Neural cell (in vitro differentiated cells): ENCODE measurements around the gene BCAT1. TPM values are rescaled to one million over a fixed set of nuclear protein-coding genes. Genes with fewer than 3 reads are reported as not detected.

Experiments
- H2AFZ ChIP-seq: fragments of 200-600, 300-800 bp; sonication (generic), shearing (Covaris generic); 2 replicates; pipeline ENCODE4 v1.6.0; 2014; ENCODE audit warnings: low read depth, mild to moderate bottlenecking, antibody characterized with exemption, low read length, moderate library complexity
- H3F3A ChIP-seq: fragments of 200-600 bp; shearing (Covaris generic); 2 replicates; pipeline ENCODE4 v1.6.1; 2016; ENCODE audit warnings: mild to moderate bottlenecking, moderate library complexity, mixed read lengths, antibody characterized with exemption, low read length; ENCODE audit not compliant: insufficient read depth, poor library complexity, severe bottlenecking
- H3K27ac ChIP-seq: fragments of 200-600, 300-800 bp; sonication (generic), shearing (Covaris generic); 2 replicates; pipeline ENCODE4 v1.5.1; 2014; ENCODE audit warnings: mild to moderate bottlenecking, low read length, moderate library complexity
- H3K27me3 ChIP-seq: fragments of 300-800, 200-600 bp; sonication (generic), shearing (Covaris generic); 2 replicates; pipeline ENCODE4 v1.6.0; 2014; ENCODE audit warnings: mild to moderate bottlenecking, low read depth, low read length, moderate library complexity; ENCODE audit not compliant: insufficient read depth
- H3K36me3 ChIP-seq: fragments of 300-800, 200-600 bp; sonication (generic), shearing (Covaris generic); 2 replicates; pipeline ENCODE4 v1.5.1; 2014; ENCODE audit warnings: mild to moderate bottlenecking, antibody characterized with exemption, low read length, moderate library complexity; ENCODE audit not compliant: insufficient read depth
- H3K4me2 ChIP-seq: fragments of 300-800, 200-600 bp; sonication (generic), shearing (Covaris generic); 2 replicates; pipeline ENCODE4 v1.6.0; 2014; ENCODE audit warnings: mild to moderate bottlenecking, low read length
- H3K4me3 ChIP-seq: fragments of 300-800, 200-600 bp; sonication (generic), shearing (Covaris generic); 2 replicates; pipeline ENCODE4 v1.5.1; 2014; ENCODE audit warnings: mild to moderate bottlenecking, low read length, moderate library complexity
- H3K79me2 ChIP-seq: fragments of 200-600 bp; shearing (Covaris generic); replicated peaks from 2 replicates; pipeline ENCODE4 v1.6.0; 2014; ENCODE audit warnings: mild to moderate bottlenecking, low read length, moderate library complexity; ENCODE audit not compliant: insufficient read depth
- H3K9ac ChIP-seq: fragments of 300-800, 200-600 bp; sonication (generic), shearing (Covaris generic); 2 replicates; pipeline ENCODE4 v1.6.1; 2016; ENCODE audit warnings: mild to moderate bottlenecking, low read length, mixed read lengths
- H3K9me2 ChIP-seq: fragments of 200-600 bp; shearing (Covaris generic); 2 replicates; pipeline ENCODE4 v1.6.1; 2016; ENCODE audit warnings: mild to moderate bottlenecking, low read length, mixed read lengths; ENCODE audit not compliant: insufficient read depth
- H3K9me3 ChIP-seq: fragments of 200-600, 300-800 bp; sonication (generic), shearing (Covaris generic); 2 replicates; pipeline ENCODE4 v1.6.1; 2016; ENCODE audit warnings: mild to moderate bottlenecking, mixed run types, low read length, moderate library complexity, mixed read lengths
- H4K20me1 ChIP-seq: fragments of 200-600 bp; shearing (Covaris generic); 2 replicates; pipeline ENCODE4 v1.6.1; 2016; ENCODE audit warnings: mild to moderate bottlenecking, mixed run types; ENCODE audit not compliant: insufficient read depth
- CTCF ChIP-seq: fragments of 450-650 bp; IDR thresholded peaks from 2 replicates; pipeline ENCODE4 v1.5.1; 2014; ENCODE audit warnings: antibody characterized with exemption, mild to moderate bottlenecking, moderate library complexity; ENCODE audit not compliant: poor library complexity, severe bottlenecking
- EP300 ChIP-seq: fragments of 450-650 bp; conservative IDR thresholded peaks from 2 replicates; pipeline ENCODE4 v1.6.1; 2014; ENCODE audit warnings: antibody characterized with exemption, mild to moderate bottlenecking, moderate library complexity; ENCODE audit not compliant: poor library complexity, severe bottlenecking
- EZH2 ChIP-seq: fragments of 200-600, 300-800 bp; shearing (Covaris generic), sonication (generic); IDR thresholded peaks from 2 replicates; pipeline ENCODE4 v1.6.1; 2014; ENCODE audit warnings: antibody characterized with exemption, low read length, borderline replicate concordance, mild to moderate bottlenecking; ENCODE audit not compliant: insufficient read depth, poor library complexity, severe bottlenecking
- MXI1 ChIP-seq: fragments of 450-650 bp; conservative IDR thresholded peaks from 2 replicates; pipeline ENCODE4 v1.6.1; 2014; ENCODE audit warnings: antibody characterized with exemption, mild to moderate bottlenecking; ENCODE audit not compliant: poor library complexity, severe bottlenecking
- POLR2AphosphoS5 ChIP-seq: IDR thresholded peaks from 2 replicates; pipeline ENCODE4 v1.6.1; 2012
- RAD21 ChIP-seq: fragments of 450-650 bp; conservative IDR thresholded peaks from 2 replicates; pipeline ENCODE4 v1.6.1; 2014; ENCODE audit warnings: antibody characterized with exemption, mild to moderate bottlenecking, moderate library complexity
- REST ChIP-seq: IDR thresholded peaks from 2 replicates; pipeline ENCODE4 v1.6.1; 2012; ENCODE audit warnings: borderline replicate concordance
- SMC3 ChIP-seq: fragments of 450-650 bp; conservative IDR thresholded peaks from 2 replicates; pipeline ENCODE4 v1.6.1; 2014; ENCODE audit warnings: antibody characterized with exemption, mild to moderate bottlenecking, moderate library complexity; ENCODE audit not compliant: poor library complexity
- TAF1 ChIP-seq: IDR thresholded peaks from 2 replicates; pipeline ENCODE4 v1.6.1; 2012; ENCODE audit warnings: low read depth
- polyA plus RNA-seq: library from polyadenylated mRNA; depleted of rRNA; stranded (reverse); fragments of >200 nt; gene quantifications from 2 replicates; pipeline ENCODE4 v1.2.3, GENCODE V29; 2014

BCAT1 gene
- polyA plus RNA-seq, 1 donor from 2014 or later = 31.3 TPM

- H3K79me2 ChIP-seq = no peaks in the 10 kb centered on the region
- no peak overlapping the region for H3K4me3 ChIP-seq
- no peaks in the 10 kb centered on the region for H4K20me1 ChIP-seq
- H2AFZ ChIP-seq = no peak overlapping the region
- H3K27me3 ChIP-seq = no peaks in the 10 kb centered on the region
- no peaks in the 10 kb centered on the region for H3K9me2 ChIP-seq
- no peaks in the 10 kb centered on the region for H3K9me3 ChIP-seq
- peaks cover 4% of the 10 kb centered on the region for H3F3A ChIP-seq
- no peak for TF ChIP-seq CTCF
- no peak for TF ChIP-seq RAD21
- TF ChIP-seq EZH2 = no peak
- TF ChIP-seq MXI1 = no peak
- no peak for TF ChIP-seq REST
- no peak for TF ChIP-seq SMC3
- no peak for TF ChIP-seq POLR2AphosphoS5
- no peak for TF ChIP-seq EP300
- TF ChIP-seq TAF1 = no peak
- no peak overlapping the region for H3K9ac ChIP-seq
- H3K36me3 ChIP-seq = no peaks in the 10 kb centered on the region
- no peak overlapping the region for H3K27ac ChIP-seq
- H3K4me2 ChIP-seq = no peak overlapping the region
Measured at GRCh38 chr12:24906141-24906540, 42.8 kb downstream of the BCAT1 start.

- H4K20me1 ChIP-seq = no peaks in the 10 kb centered on the region
- no peak overlapping the region for H2AFZ ChIP-seq
- H3K4me3 ChIP-seq = no peak overlapping the region
- TF ChIP-seq RAD21 (no peak), POLR2AphosphoS5 (no peak), TAF1 (no peak), EZH2 (no peak), REST (no peak), EP300 (no peak), SMC3 (no peak), MXI1 (no peak), CTCF (no peak)
- H3K9me3 ChIP-seq = no peaks in the 10 kb centered on the region
- H3K4me2 ChIP-seq = no peak overlapping the region
- no peaks in the 10 kb centered on the region for H3K27me3 ChIP-seq
- no peaks in the 10 kb centered on the region for H3K36me3 ChIP-seq
- H3K27ac ChIP-seq = no peak overlapping the region
- no peaks in the 10 kb centered on the region for H3K9me2 ChIP-seq
- no peak overlapping the region for H3K9ac ChIP-seq
- no peaks in the 10 kb centered on the region for H3K79me2 ChIP-seq
- peaks cover 4% of the 10 kb centered on the region for H3F3A ChIP-seq
Measured at GRCh38 chr12:24905431-24905830, 43.5 kb downstream of the BCAT1 start.
